Neural cell (in vitro differentiated cells): Measurements from ENCODE around the gene TANGO6. TPM values are rescaled to one million over a fixed set of nuclear protein-coding genes. Genes with fewer than 3 reads are reported as not detected.

Source experiments
- polyA plus RNA-seq: library from polyadenylated mRNA; depleted of rRNA; stranded (reverse); fragments of >200 nt; gene quantifications from 2 replicates; pipeline ENCODE4 v1.2.3, GENCODE V29; 2014
- small RNA-seq, 3 experiments: library from RNA; depleted of rRNA; stranded (forward); fragments of <200 nt; gene quantifications; one replicate each; pipeline ENCODE3, GENCODE V24; 2012

Gene TANGO6
- polyA plus RNA-seq, 1 donor from 2014 or later: 9.5 TPM

Small RNA genes lying within 50 kb of the gene (small RNA-seq; reads per million reads assigned to genes)
- gene RF00019 (0 to 1.2 (median 0) reads per million in 3 experiments), gene RF00066 (0 reads per million in 3 experiments), gene RNU6-898P (0 to 0.08 (median 0) reads per million in 3 experiments)

Other genes starting within 250 kb of the TANGO6 start
- gene CDH3, start 198.2 kb upstream of the TANGO6 start, polyA plus RNA-seq: 9.1 and 10.7 TPM in 2 replicates
- 0.86 and 1.2 TPM in 2 replicates for gene CDH1, start 106.2 kb upstream of the TANGO6 start, polyA plus RNA-seq